Panc1 (cell line): ENCODE results near the gene POU2F1. TPM values are rescaled to one million over a fixed set of nuclear protein-coding genes. Genes with fewer than 3 reads are reported as not detected.

Experiments
- ATAC-seq: fragments of 200-7000 bp; cut with Tn5 transposase; 2 replicates; pipeline ENCODE4 v1.9.1; 2020; ENCODE audit warnings: mild to moderate bottlenecking, moderate library complexity
- BruUV-seq: library from RNA; stranded (reverse); fragments of 400-500 nt; replicated peaks from 2 replicates; lab custom pipeline; 2021; lab: Mats Ljungman, UMichigan
- CTCF ChIA-PET: fragments of 300-600 bp; sonication (Branson Sonifier 250); formaldehyde crosslinking; loops from one replicate; lab custom pipeline; 2022; ENCODE audit warnings: antibody characterized with exemption; lab: Charles Lee
- POLR2A ChIA-PET: fragments of 300-600 bp; sonication (Branson Sonifier 250); formaldehyde crosslinking; loops from one replicate; lab custom pipeline; 2022; ENCODE audit warnings: antibody characterized with exemption; lab: Charles Lee
- DNase-seq: peaks from one replicate; pipeline ENCODE4 v3.0.0-alpha.2; 2010; ENCODE audit warnings: low read depth, low spot score
- H3K27ac ChIP-seq: 2 replicates; pipeline ENCODE4 v1.5.1; 2011; ENCODE audit warnings: mild to moderate bottlenecking, low read length, inconsistent platforms
- H3K27me3 ChIP-seq: fragments of 200-500 bp; sonication (Bioruptor generic); 2 replicates; pipeline ENCODE4 v1.6.0; 2014; ENCODE audit warnings: low read length, inconsistent platforms; ENCODE audit not compliant: control insufficient read depth, insufficient read depth
- H3K36me3 ChIP-seq: fragments of 200-500 bp; sonication (Bioruptor generic); 2 replicates; pipeline ENCODE4 v1.5.1; 2014; ENCODE audit warnings: inconsistent platforms, mild to moderate bottlenecking, low read length, moderate library complexity; ENCODE audit not compliant: control insufficient read depth, insufficient read depth
- H3K4me1 ChIP-seq: 2 replicates; pipeline ENCODE4 v1.5.1; 2011; ENCODE audit warnings: inconsistent platforms, mild to moderate bottlenecking, low read length, moderate library complexity; ENCODE audit not compliant: control insufficient read depth, insufficient read depth
- H3K4me3 ChIP-seq, 2 experiments: 2 replicates each; pipeline ENCODE4 v1.5.1; 2011 to 2012; ENCODE audit warnings: low read depth in 2 of 2, low read length in 2 of 2, mild to moderate bottlenecking in 2 of 2, inconsistent platforms in 1 of 2, moderate library complexity in 1 of 2
- H3K9me3 ChIP-seq: fragments of 200-500 bp; sonication (Bioruptor generic); 2 replicates; pipeline ENCODE4 v1.5.1; 2014; ENCODE audit warnings: low read depth, mild to moderate bottlenecking, inconsistent platforms, low read length, moderate library complexity; ENCODE audit not compliant: control insufficient read depth, insufficient read depth
- CTCF ChIP-seq: fragments of 450-650 bp; IDR thresholded peaks from 2 replicates; pipeline ENCODE4 v1.5.1; 2017; ENCODE audit warnings: mild to moderate bottlenecking
- POLR2AphosphoS5 ChIP-seq: IDR thresholded peaks from 2 replicates; pipeline ENCODE4 v1.6.1; 2012; ENCODE audit warnings: mild to moderate bottlenecking, low read depth, low read length, moderate library complexity
- REST ChIP-seq, 2 experiments: IDR thresholded peaks; 2 replicates each; pipeline ENCODE4 v1.6.1; 2011 to 2012; ENCODE audit warnings: low read depth in 2 of 2, control low read depth in 1 of 2, low read length in 1 of 2, mild to moderate bottlenecking in 1 of 2, moderate library complexity in 1 of 2; ENCODE audit not compliant: insufficient read depth in 1 of 2
- SIN3A ChIP-seq: IDR thresholded peaks from 2 replicates; pipeline ENCODE4 v1.6.1; 2012; ENCODE audit warnings: low read depth, mild to moderate bottlenecking, low read length, moderate library complexity, borderline replicate concordance; ENCODE audit not compliant: insufficient read depth
- TCF7L2 ChIP-seq: IDR thresholded peaks from 2 replicates; pipeline ENCODE4 v1.6.1; 2011; ENCODE audit warnings: mild to moderate bottlenecking, low read depth, low read length, inconsistent platforms
- in situ Hi-C: cut with HindIII; loops from 2 replicates; pipeline ENCODE4 v1.10.0; 2016; ENCODE audit warnings: low sequenced_read_pairs, low pct_unique_long_range_greater_than_20kb
- intact Hi-C: fragments of 100-400 bp; cut with micrococcal nuclease; formaldehyde crosslinking; loops from one replicate; pipeline ENCODE4 v1.10.0; 2022; ENCODE audit not compliant: unreplicated experiment
- total RNA-seq: library from RNA; stranded (reverse); gene quantifications from one replicate; pipeline ENCODE4 v1.2.1, GENCODE V29; 2021; ENCODE audit not compliant: unreplicated experiment

Gene POU2F1
- total RNA-seq, 1 experiment from 2014 or later = 17.1 TPM

- no peaks in the 10 kb centered on the region for H3K4me1 ChIP-seq
- ChIA-PET CTCF (no interaction called here), POLR2A (interaction anchor here (0.6 kb wide), 1 partner anchor 12 kb away, joined by 15 read pairs; no protein-coding TSS in a partner anchor)
- no peak for ATAC-seq
- no peak for DNase-seq
- H3K27me3 ChIP-seq = no peaks in the 10 kb centered on the region
- no peak overlapping the region for H3K27ac ChIP-seq
- H3K36me3 ChIP-seq = no peaks in the 10 kb centered on the region
- H3K4me3 ChIP-seq = no peak overlapping the region
- in situ Hi-C loops = no loop called here
- no TSS peak for BruUV-seq
- peaks cover 3% of the 10 kb centered on the region; the same call in 1 of the 2 replicates for H3K9me3 ChIP-seq
- intact Hi-C loops = no loop called here
- TF ChIP-seq REST (IDR thresholded peaks at IDR 0.05; ENCODE audit: insufficient read depth in 1 of 2, low read depth in 2 of 2, low read length in 1 of 2) = no peak
- TF ChIP-seq CTCF = peak; percentile 22; the same call in 1 of the 2 replicates
Observed at GRCh38 chr1:167207940-167208623, 12.6 kb upstream of the POU2F1 start.

DNA sequence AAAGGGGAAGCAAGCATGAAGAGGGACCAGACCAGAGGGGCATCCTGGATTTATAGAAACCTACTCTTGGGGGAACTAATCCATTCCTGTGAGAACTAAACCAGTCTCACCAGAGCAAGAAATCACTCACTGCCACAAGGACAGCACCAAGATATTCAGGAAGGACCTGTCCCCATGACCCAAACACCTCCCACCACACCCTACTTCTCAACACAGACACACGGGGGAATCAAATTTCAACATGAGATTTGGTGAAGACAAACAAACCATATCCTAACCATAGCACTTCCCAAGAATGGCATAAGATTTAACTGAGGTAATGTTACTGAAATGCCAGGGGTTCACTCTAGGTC lies 12.1 kb upstream of the POU2F1 start:
- Histone ChIP-seq H3K4me1 (no peaks in the 10 kb centered on the region), H3K27ac (no peak overlapping the region), H3K27me3 (no peaks in the 10 kb centered on the region), H3K36me3 (no peaks in the 10 kb centered on the region), H3K9me3 (peaks cover 3% of the 10 kb centered on the region; the same call in 1 of the 2 replicates), H3K4me3 (no peak overlapping the region)
- in situ Hi-C loops (no loop called here), intact Hi-C loops (no loop called here)
- TF ChIP-seq CTCF = no peak; the same call in 1 of the 2 replicates
- TF ChIP-seq SIN3A = no peak
- TF ChIP-seq REST (IDR thresholded peaks at IDR 0.05; ENCODE audit: insufficient read depth in 1 of 2, low read depth in 2 of 2, low read length in 1 of 2) = no peak
- no peak for TF ChIP-seq POLR2AphosphoS5
- TF ChIP-seq TCF7L2 = no peak
- BruUV-seq = no TSS peak
- CTCF ChIA-PET = no interaction called here
- DNase-seq (no peak), ATAC-seq (no peak)
- POLR2A ChIA-PET = interaction anchor here (0.6 kb wide), 1 partner anchor 12 kb away, joined by 15 read pairs; no protein-coding TSS in a partner anchor
